ENCODE measurements around the gene KLHL22.

- TF ChIP-seq CTCF (conservative IDR thresholded peaks at IDR 0.05; ENCODE audit: low read length) (no peak), EZH2phosphoT487 (IDR thresholded peaks at IDR 0.05; ENCODE audit: borderline replicate concordance) (no peak)
Observed at GRCh38 chr22:20498913-20499312, 3.3 kb upstream of the KLHL22 start.

Measured in Loucy (cell line).